Myocyte (in vitro differentiated cells): ENCODE measurements around the gene DRGX. TPM values are rescaled to one million over a fixed set of nuclear protein-coding genes. Genes with fewer than 3 reads are reported as not detected.
A peak's percentile ranks its signal among the peaks of the same experiment; 100 is the strongest.

Experiments used
- DNase-seq: peaks from one replicate; pipeline ENCODE4 v3.0.0-alpha.2; 2012; ENCODE audit warnings: low read depth
- total RNA-seq: library from RNA; depleted of rRNA; stranded (reverse); fragments of >200 nt; gene quantifications from 2 replicates; pipeline ENCODE4 v1.2.3, GENCODE V29; 2014

The DRGX gene
- total RNA-seq, 1 donor from 2014 or later: not detected

GRCh38 chr10:49363309-49364031, 32.4 kb downstream of the DRGX start:
- DNase-seq: no peak

GRCh38 chr10:49362596-49363260, 33.2 kb downstream of the DRGX start:
- no peak for DNase-seq

GRCh38 chr10:49361735-49362568, 33.9 kb downstream of the DRGX start:
- peak; percentile 7 for DNase-seq

GRCh38 chr10:49361178-49361554, 34.7 kb downstream of the DRGX start:
- peak; percentile 13 for DNase-seq

GRCh38 chr10:49360271-49361177, 35.4 kb downstream of the DRGX start:
- peak; percentile 36 for DNase-seq

GRCh38 chr10:49359349-49360270, 36.3 kb downstream of the DRGX start:
- DNase-seq: peak; percentile 64

GRCh38 chr10:49357910-49358309, 38.0 kb downstream of the DRGX start:
- DNase-seq: no peak

GRCh38 chr10:49356944-49357343, 38.9 kb downstream of the DRGX start:
- DNase-seq: no peak

GRCh38 chr10:49356181-49356580, 39.7 kb downstream of the DRGX start:
- no peak for DNase-seq

- DNase-seq: no peak
These were observed 40.7 kb downstream of the DRGX start for GRCh38 chr10:49355221-49355620.

GRCh38 chr10:49354593-49354992, 41.3 kb downstream of the DRGX start:
- DNase-seq: no peak

GRCh38 chr10:49353895-49354566, 41.9 kb downstream of the DRGX start:
- DNase-seq: no peak

GRCh38 chr10:49353026-49353894, 42.6 kb downstream of the DRGX start:
- DNase-seq: no peak

- DNase-seq: no peak
These were observed 43.6 kb downstream of the DRGX start for GRCh38 chr10:49352323-49352722.

GRCh38 chr10:49351669-49352068, 44.2 kb downstream of the DRGX start:
- no peak for DNase-seq

GRCh38 chr10:49350846-49351532, 44.9 kb downstream of the DRGX start:
- no peak for DNase-seq

- DNase-seq: no peak
These were observed 45.8 kb downstream of the DRGX start for GRCh38 chr10:49350138-49350537.

- no peak for DNase-seq
These were observed 46.5 kb downstream of the DRGX start for GRCh38 chr10:49349390-49349789.
